ENCODE data around the gene MCOLN2. TPM values are rescaled to one million over a fixed set of nuclear protein-coding genes. Genes with fewer than 3 reads are reported as not detected.
"Not testable (repeated sequence)": the region's sequence is repeated elsewhere in the genome, so short reads cannot be mapped to it uniquely, and the experiment has no call there.

Gene MCOLN2
- polyA plus RNA-seq, 1 of the 3 experiments (the other 2 are of a cell fraction) = not detected

DNA sequence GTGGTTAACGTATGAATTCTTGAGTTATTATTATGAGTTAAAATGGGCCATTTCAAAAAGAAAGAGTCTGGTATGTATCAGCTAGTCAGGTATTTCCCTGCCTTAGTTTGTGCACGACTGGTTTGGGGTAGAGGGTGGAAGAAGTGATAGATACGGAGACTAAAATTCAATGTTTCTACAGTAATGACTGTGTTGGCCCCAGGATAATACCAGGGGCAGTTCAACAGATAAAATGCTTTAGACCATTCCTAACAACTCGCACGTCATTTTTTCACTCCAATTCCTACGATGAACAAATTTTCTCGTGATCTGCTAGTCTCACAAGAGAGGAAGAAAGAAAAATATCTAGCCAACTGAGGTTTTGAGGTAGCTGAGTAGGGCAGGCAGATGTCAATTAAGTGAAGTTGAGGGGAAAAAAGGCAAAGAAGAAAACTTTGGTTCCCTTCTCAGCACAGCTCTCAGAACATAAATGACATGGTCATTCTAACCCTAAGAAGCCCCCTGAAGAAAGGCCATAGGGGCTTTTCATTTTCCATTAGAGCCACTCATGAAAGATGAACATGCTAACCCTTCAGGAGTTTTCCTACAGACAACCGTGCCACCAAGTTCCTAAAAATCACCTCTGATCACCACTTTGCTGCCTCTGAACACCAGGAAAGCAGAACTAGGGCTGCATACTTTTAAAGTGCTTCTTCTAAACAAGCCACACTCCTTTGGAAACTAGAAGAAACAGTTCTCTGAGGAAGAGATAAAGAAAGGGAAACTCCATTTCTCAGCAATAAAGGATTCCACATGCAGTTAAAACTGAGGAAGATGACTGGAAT lies 5.6 kb downstream of the MCOLN2 start:
- H3K36me3 ChIP-seq (replicated peaks in 1 of 2; ENCODE audit: control insufficient read depth in 1 of 2, insufficient read depth in 2 of 2, low read length in 1 of 2) = no peaks in the 10 kb centered on the region
- WGBS (ENCODE audit: low lambda C conversion rate) = 16% methylated on average over 8 of the region's 8 CpGs
- no peak overlapping the region for H2AFZ ChIP-seq (ENCODE audit: low read depth)
- POLR2A ChIA-PET = no interaction called here
- TF ChIP-seq GABPA (IDR thresholded peaks at IDR 0.05; ENCODE audit: low read depth) = no peak
- TF ChIP-seq SIN3A (IDR thresholded peaks at IDR 0.05; ENCODE audit: borderline replicate concordance, low read depth, low read length) = no peak
- TF ChIP-seq FOXJ3 (CRISPR knock-in tag; IDR thresholded peaks at IDR 0.05) = no peak
- no peak for TF ChIP-seq RAD21 (IDR thresholded peaks at IDR 0.05; ENCODE audit: low read length)
- TF ChIP-seq EP300 (IDR thresholded peaks at IDR 0.05; ENCODE audit: borderline replicate concordance in 1 of 2, low read depth in 1 of 2, low read length in 1 of 2) = no peak
- DNase-seq = no peak
- no peaks in the 10 kb centered on the region for H3K9me2 ChIP-seq
- H3K27ac ChIP-seq (ENCODE audit: low read depth in 2 of 2, low read length in 1 of 2) = no peak overlapping the region
- no peaks in the 10 kb centered on the region; a peak in 1 of 4 replicates for H3K4me1 ChIP-seq (ENCODE audit: control insufficient read depth in 1 of 2, insufficient read depth in 2 of 2, low read depth in 1 of 2, low read length in 1 of 2)
- H3F3A ChIP-seq (replicated peaks; ENCODE audit: insufficient read depth) = no peaks in the 10 kb centered on the region
- H3K79me2 ChIP-seq (ENCODE audit: insufficient read depth) = no peaks in the 10 kb centered on the region
- H3K9ac ChIP-seq = no peak overlapping the region
- no peak overlapping the region for H3K4me3 ChIP-seq (ENCODE audit: low read depth in 2 of 2, low read length in 1 of 2)
- no peaks in the 10 kb centered on the region for H4K20me1 ChIP-seq (ENCODE audit: insufficient read depth)
- no peaks in the 10 kb centered on the region for H3K9me3 ChIP-seq
- H3K27me3 ChIP-seq (ENCODE audit: insufficient read depth) = peaks cover 5% of the 10 kb centered on the region; the same call in 1 of the 2 replicates
- CTCF ChIA-PET = interaction anchor here (1.6 kb wide), 1 partner anchor 47 kb away, joined by 5 read pairs; no protein-coding TSS in a partner anchor
- no peak overlapping the region for H3K4me2 ChIP-seq

DNA sequence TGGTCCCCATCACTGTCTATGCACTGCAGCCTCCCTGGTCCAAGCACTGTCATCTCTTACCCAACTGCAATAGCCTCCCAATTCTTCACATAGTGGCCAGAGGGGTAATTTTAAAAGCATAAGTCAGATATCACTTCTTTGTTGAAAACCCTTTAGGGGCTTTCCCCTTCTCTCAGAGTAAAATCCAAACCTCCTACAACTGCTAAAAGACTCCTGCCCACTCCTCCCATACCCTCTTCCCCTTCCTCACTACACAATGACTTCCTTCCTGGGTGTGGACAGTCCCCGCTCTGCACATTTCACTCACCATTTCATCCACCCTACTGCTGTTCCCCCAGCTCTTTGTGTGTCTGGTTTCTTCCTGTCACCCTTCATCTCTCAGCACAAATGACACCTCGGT lies 8.3 kb downstream of the MCOLN2 start:
- H3K4me1 ChIP-seq (ENCODE audit: control insufficient read depth in 1 of 2, insufficient read depth in 2 of 2, low read depth in 1 of 2, low read length in 1 of 2) = no peaks in the 10 kb centered on the region
- H4K20me1 ChIP-seq (ENCODE audit: insufficient read depth) = no peaks in the 10 kb centered on the region
- H3K4me2 ChIP-seq = no peak overlapping the region
- no peaks in the 10 kb centered on the region for H3K9me2 ChIP-seq
- H3K79me2 ChIP-seq (ENCODE audit: insufficient read depth) = no peaks in the 10 kb centered on the region
- H3K27ac ChIP-seq (ENCODE audit: low read depth in 2 of 2, low read length in 1 of 2) = no peak overlapping the region
- 7% methylated on average over 2 of the region's 2 CpGs for WGBS (ENCODE audit: low lambda C conversion rate)
- ChIA-PET CTCF (no interaction called here), POLR2A (no interaction called here)
- no peaks in the 10 kb centered on the region for H3K36me3 ChIP-seq (replicated peaks in 1 of 2; ENCODE audit: control insufficient read depth in 1 of 2, insufficient read depth in 2 of 2, low read length in 1 of 2)
- TF ChIP-seq EZH2phosphoT487 (IDR thresholded peaks at IDR 0.05; ENCODE audit: borderline replicate concordance, low read depth) = no peak
- no peak for TF ChIP-seq GATA2 (CRISPR knock-in tag; IDR thresholded peaks at IDR 0.05)
- TF ChIP-seq NFIC (IDR thresholded peaks at IDR 0.05; ENCODE audit: borderline replicate concordance) = no peak
- no peak for TF ChIP-seq YY1 (IDR thresholded peaks at IDR 0.05; ENCODE audit: low read depth)
- TF ChIP-seq MXI1 (IDR thresholded peaks at IDR 0.05; ENCODE audit: low read depth, low read length) = no peak
- TF ChIP-seq SIN3A (IDR thresholded peaks at IDR 0.05; ENCODE audit: borderline replicate concordance, low read depth, low read length) = no peak
- no peak for TF ChIP-seq RFX5 (IDR thresholded peaks at IDR 0.05; ENCODE audit: low read length)
- no peak for TF ChIP-seq FOSL2 (IDR thresholded peaks at IDR 0.05; ENCODE audit: borderline replicate concordance, low read depth)
- TF ChIP-seq MEF2A (IDR thresholded peaks at IDR 0.05; ENCODE audit: borderline replicate concordance, low read depth) = no peak
- no peak for TF ChIP-seq RCOR1 (IDR thresholded peaks at IDR 0.05; ENCODE audit: low read length)
- TF ChIP-seq GABPA (IDR thresholded peaks at IDR 0.05; ENCODE audit: low read depth) = no peak
- no peak for TF ChIP-seq CHD2 (IDR thresholded peaks at IDR 0.05; ENCODE audit: low read length, partially characterized antibody)
- TF ChIP-seq RXRA (IDR thresholded peaks at IDR 0.05; ENCODE audit: borderline replicate concordance, low read depth) = no peak
- TF ChIP-seq FOXJ3 (CRISPR knock-in tag; IDR thresholded peaks at IDR 0.05) = no peak
- TF ChIP-seq SMC3 (IDR thresholded peaks at IDR 0.05; ENCODE audit: low read depth, low read length) = no peak
- TF ChIP-seq, protein P1, sequence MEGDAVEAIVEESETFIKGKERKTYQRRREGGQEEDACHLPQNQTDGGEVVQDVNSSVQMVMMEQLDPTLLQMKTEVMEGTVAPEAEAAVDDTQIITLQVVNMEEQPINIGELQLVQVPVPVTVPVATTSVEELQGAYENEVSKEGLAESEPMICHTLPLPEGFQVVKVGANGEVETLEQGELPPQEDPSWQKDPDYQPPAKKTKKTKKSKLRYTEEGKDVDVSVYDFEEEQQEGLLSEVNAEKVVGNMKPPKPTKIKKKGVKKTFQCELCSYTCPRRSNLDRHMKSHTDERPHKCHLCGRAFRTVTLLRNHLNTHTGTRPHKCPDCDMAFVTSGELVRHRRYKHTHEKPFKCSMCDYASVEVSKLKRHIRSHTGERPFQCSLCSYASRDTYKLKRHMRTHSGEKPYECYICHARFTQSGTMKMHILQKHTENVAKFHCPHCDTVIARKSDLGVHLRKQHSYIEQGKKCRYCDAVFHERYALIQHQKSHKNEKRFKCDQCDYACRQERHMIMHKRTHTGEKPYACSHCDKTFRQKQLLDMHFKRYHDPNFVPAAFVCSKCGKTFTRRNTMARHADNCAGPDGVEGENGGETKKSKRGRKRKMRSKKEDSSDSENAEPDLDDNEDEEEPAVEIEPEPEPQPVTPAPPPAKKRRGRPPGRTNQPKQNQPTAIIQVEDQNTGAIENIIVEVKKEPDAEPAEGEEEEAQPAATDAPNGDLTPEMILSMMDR (IDR thresholded peaks at IDR 0.05) = no peak
- H3K4me3 ChIP-seq (ENCODE audit: low read depth in 2 of 2, low read length in 1 of 2) = no peak overlapping the region
- no peak overlapping the region for H2AFZ ChIP-seq (ENCODE audit: low read depth)
- no peaks in the 10 kb centered on the region for H3K9me3 ChIP-seq
- H3F3A ChIP-seq (replicated peaks; ENCODE audit: insufficient read depth) = no peaks in the 10 kb centered on the region
- DNase-seq = no peak
- no peaks in the 10 kb centered on the region; the same call in 1 of the 2 replicates for H3K27me3 ChIP-seq (ENCODE audit: insufficient read depth)
- no peak overlapping the region for H3K9ac ChIP-seq

DNA sequence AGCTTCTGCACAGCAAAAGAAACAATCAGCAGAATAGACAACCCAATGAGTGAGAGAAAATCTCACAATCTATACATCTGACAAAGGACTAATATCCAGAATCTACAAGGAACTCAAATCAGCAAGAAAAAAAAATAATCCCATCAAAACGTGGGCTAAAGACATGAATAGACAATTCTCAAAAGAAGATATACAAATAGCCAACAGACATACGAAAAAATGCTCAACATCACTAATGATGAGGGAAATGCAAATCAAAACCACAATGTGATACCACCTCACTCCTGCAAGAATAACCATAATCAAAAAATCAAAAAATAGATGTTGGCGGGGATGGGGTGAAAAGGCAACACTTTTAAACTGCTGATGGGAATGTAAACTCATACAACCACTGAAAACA lies 10.4 kb downstream of the MCOLN2 start:
- H4K20me1 ChIP-seq (ENCODE audit: insufficient read depth); CTCF ChIA-PET; POLR2A ChIA-PET; H3K4me3 ChIP-seq (ENCODE audit: low read depth in 2 of 2, low read length in 1 of 2); H3K4me1 ChIP-seq (ENCODE audit: control insufficient read depth in 1 of 2, insufficient read depth in 2 of 2, low read depth in 1 of 2, low read length in 1 of 2); H2AFZ ChIP-seq (ENCODE audit: low read depth); H3K27me3 ChIP-seq (ENCODE audit: insufficient read depth); DNase-seq; H3K9me3 ChIP-seq; H3K27ac ChIP-seq (ENCODE audit: low read depth in 2 of 2, low read length in 1 of 2); H3K79me2 ChIP-seq (ENCODE audit: insufficient read depth); H3K36me3 ChIP-seq (replicated peaks in 1 of 2; ENCODE audit: control insufficient read depth in 1 of 2, insufficient read depth in 2 of 2, low read length in 1 of 2); H3K9ac ChIP-seq; H3K4me2 ChIP-seq; H3F3A ChIP-seq (replicated peaks; ENCODE audit: insufficient read depth); H3K9me2 ChIP-seq: not testable (repeated sequence)
- WGBS (ENCODE audit: low lambda C conversion rate) = 18% methylated on average over 3 of the region's 3 CpGs
